ENCODE data around the gene TMC6. TPM values are rescaled to one million over a fixed set of nuclear protein-coding genes. Genes with fewer than 3 reads are reported as not detected.

The TMC6 gene
- total and polyA plus RNA-seq, 2 of the 13 experiments (the other 11 are each of a cell fraction or from before 2014, with no cell fraction given), result 48.4 to 99.1 TPM

DNA sequence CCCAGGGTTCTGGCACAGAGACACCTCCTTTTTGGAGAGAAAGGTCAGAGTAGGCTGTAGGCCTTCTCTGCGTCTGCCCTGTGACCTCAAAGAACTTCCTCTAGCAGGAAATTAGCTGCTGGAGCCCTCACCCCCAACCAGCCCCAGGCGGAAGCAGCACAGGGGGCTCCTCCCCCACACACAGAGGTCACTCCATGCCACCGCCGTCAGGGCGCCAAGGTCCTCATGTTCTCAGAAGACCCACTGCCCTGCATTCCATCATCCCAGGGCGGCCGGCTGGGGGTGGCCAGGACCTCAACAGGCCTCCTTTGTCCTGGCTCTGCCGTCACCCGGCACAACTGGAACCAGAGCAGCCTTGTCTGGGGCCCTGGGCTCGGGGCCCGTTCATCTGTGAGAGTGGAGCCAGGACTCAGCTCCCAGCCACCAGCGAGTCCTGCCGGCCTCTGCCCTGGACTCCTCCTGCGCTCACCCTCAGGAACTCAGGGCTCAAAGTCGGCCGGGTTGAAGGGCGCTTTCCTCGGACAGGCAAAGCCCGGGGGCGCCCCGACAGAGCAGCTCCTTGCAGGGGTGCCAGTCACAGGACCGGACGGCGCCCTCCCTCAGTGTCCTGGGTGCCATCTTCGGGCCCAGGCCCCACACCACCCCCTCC, 1.2 kb downstream of the TMC6 start (continued):
- TF ChIP-seq MTF1 (CRISPR knock-in tag; IDR thresholded peaks at IDR 0.05), result no peak
- peak; percentile 26; the same call in 1 of the 2 replicates for TF ChIP-seq KLF11 (CRISPR knock-in tag; IDR thresholded peaks at IDR 0.05)
- TF ChIP-seq, protein P1, sequence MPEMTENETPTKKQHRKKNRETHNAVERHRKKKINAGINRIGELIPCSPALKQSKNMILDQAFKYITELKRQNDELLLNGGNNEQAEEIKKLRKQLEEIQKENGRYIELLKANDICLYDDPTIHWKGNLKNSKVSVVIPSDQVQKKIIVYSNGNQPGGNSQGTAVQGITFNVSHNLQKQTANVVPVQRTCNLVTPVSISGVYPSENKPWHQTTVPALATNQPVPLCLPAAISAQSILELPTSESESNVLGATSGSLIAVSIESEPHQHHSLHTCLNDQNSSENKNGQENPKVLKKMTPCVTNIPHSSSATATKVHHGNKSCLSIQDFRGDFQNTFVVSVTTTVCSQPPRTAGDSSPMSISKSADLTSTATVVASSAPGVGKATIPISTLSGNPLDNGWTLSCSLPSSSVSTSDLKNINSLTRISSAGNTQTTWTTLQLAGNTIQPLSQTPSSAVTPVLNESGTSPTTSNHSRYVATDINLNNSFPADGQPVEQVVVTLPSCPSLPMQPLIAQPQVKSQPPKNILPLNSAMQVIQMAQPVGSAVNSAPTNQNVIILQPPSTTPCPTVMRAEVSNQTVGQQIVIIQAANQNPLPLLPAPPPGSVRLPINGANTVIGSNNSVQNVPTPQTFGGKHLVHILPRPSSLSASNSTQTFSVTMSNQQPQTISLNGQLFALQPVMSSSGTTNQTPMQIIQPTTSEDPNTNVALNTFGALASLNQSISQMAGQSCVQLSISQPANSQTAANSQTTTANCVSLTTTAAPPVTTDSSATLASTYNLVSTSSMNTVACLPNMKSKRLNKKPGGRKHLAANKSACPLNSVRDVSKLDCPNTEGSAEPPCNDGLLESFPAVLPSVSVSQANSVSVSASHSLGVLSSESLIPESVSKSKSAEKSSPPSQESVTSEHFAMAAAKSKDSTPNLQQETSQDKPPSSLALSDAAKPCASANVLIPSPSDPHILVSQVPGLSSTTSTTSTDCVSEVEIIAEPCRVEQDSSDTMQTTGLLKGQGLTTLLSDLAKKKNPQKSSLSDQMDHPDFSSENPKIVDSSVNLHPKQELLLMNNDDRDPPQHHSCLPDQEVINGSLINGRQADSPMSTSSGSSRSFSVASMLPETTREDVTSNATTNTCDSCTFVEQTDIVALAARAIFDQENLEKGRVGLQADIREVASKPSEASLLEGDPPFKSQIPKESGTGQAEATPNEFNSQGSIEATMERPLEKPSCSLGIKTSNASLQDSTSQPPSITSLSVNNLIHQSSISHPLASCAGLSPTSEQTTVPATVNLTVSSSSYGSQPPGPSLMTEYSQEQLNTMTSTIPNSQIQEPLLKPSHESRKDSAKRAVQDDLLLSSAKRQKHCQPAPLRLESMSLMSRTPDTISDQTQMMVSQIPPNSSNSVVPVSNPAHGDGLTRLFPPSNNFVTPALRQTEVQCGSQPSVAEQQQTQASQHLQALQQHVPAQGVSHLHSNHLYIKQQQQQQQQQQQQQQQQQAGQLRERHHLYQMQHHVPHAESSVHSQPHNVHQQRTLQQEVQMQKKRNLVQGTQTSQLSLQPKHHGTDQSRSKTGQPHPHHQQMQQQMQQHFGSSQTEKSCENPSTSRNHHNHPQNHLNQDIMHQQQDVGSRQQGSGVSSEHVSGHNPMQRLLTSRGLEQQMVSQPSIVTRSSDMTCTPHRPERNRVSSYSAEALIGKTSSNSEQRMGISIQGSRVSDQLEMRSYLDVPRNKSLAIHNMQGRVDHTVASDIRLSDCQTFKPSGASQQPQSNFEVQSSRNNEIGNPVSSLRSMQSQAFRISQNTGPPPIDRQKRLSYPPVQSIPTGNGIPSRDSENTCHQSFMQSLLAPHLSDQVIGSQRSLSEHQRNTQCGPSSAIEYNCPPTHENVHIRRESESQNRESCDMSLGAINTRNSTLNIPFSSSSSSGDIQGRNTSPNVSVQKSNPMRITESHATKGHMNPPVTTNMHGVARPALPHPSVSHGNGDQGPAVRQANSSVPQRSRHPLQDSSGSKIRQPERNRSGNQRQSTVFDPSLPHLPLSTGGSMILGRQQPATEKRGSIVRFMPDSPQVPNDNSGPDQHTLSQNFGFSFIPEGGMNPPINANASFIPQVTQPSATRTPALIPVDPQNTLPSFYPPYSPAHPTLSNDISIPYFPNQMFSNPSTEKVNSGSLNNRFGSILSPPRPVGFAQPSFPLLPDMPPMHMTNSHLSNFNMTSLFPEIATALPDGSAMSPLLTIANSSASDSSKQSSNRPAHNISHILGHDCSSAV (CRISPR knock-in tag; IDR thresholded peaks at IDR 0.05; ENCODE audit: borderline replicate concordance), result no peak
- no peak for TF ChIP-seq REXO4 (CRISPR knock-in tag; IDR thresholded peaks at IDR 0.05; ENCODE audit: borderline replicate concordance)
- TF ChIP-seq ZNF329 (CRISPR knock-in tag; IDR thresholded peaks at IDR 0.05; ENCODE audit: low read depth), result peak; percentile 15; the same call in 1 of the 2 replicates
- peak; percentile 45 for TF ChIP-seq HNRNPLL (IDR thresholded peaks at IDR 0.05; ENCODE audit: low read depth, low read length, poor library complexity, severe bottlenecking)
- TF ChIP-seq ZNF878 (CRISPR knock-in tag; IDR thresholded peaks at IDR 0.05), result no peak
- peak; percentile 77; the same call in 1 of the 2 replicates for TF ChIP-seq ZNF354B (CRISPR knock-in tag; IDR thresholded peaks at IDR 0.05)
- TF ChIP-seq NCOR1 (IDR thresholded peaks at IDR 0.05; ENCODE audit: borderline replicate concordance, low read length), result peak; percentile 69; the same call in 1 of the 2 replicates
- TF ChIP-seq, protein P2, sequence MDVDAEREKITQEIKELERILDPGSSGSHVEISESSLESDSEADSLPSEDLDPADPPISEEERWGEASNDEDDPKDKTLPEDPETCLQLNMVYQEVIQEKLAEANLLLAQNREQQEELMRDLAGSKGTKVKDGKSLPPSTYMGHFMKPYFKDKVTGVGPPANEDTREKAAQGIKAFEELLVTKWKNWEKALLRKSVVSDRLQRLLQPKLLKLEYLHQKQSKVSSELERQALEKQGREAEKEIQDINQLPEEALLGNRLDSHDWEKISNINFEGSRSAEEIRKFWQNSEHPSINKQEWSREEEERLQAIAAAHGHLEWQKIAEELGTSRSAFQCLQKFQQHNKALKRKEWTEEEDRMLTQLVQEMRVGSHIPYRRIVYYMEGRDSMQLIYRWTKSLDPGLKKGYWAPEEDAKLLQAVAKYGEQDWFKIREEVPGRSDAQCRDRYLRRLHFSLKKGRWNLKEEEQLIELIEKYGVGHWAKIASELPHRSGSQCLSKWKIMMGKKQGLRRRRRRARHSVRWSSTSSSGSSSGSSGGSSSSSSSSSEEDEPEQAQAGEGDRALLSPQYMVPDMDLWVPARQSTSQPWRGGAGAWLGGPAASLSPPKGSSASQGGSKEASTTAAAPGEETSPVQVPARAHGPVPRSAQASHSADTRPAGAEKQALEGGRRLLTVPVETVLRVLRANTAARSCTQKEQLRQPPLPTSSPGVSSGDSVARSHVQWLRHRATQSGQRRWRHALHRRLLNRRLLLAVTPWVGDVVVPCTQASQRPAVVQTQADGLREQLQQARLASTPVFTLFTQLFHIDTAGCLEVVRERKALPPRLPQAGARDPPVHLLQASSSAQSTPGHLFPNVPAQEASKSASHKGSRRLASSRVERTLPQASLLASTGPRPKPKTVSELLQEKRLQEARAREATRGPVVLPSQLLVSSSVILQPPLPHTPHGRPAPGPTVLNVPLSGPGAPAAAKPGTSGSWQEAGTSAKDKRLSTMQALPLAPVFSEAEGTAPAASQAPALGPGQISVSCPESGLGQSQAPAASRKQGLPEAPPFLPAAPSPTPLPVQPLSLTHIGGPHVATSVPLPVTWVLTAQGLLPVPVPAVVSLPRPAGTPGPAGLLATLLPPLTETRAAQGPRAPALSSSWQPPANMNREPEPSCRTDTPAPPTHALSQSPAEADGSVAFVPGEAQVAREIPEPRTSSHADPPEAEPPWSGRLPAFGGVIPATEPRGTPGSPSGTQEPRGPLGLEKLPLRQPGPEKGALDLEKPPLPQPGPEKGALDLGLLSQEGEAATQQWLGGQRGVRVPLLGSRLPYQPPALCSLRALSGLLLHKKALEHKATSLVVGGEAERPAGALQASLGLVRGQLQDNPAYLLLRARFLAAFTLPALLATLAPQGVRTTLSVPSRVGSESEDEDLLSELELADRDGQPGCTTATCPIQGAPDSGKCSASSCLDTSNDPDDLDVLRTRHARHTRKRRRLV (CRISPR knock-in tag; IDR thresholded peaks at IDR 0.05), result no peak
- TF ChIP-seq, protein P3, sequence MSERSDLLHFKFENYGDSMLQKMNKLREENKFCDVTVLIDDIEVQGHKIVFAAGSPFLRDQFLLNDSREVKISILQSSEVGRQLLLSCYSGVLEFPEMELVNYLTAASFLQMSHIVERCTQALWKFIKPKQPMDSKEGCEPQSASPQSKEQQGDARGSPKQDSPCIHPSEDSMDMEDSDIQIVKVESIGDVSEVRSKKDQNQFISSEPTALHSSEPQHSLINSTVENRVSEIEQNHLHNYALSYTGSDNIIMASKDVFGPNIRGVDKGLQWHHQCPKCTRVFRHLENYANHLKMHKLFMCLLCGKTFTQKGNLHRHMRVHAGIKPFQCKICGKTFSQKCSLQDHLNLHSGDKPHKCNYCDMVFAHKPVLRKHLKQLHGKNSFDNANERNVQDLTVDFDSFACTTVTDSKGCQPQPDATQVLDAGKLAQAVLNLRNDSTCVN (CRISPR knock-in tag; IDR thresholded peaks at IDR 0.05; ENCODE audit: borderline replicate concordance), result no peak
- TF ChIP-seq ZNF530 (CRISPR knock-in tag; IDR thresholded peaks at IDR 0.05; ENCODE audit: low read depth), result no peak
- 0 out of 2 replicates have a peak, but pooled peaks have one; percentile 65 for TF ChIP-seq MIER2 (CRISPR knock-in tag; IDR thresholded peaks at IDR 0.05)
- no peak for TF ChIP-seq SIN3B (IDR thresholded peaks at IDR 0.05; ENCODE audit: low read length)

Measured in HepG2 (cell line).